ENCODE results near the gene ARID4B.

The ARID4B gene

GRCh38 chr1:235325854-235326253, 2.1 kb downstream of the ARID4B start:
- no peak for TF ChIP-seq CTCF (IDR thresholded peaks at IDR 0.05)
- no peaks in the 10 kb centered on the region for H3K27me3 Mint-ChIP-seq (ENCODE audit: low read depth, poor library complexity)
- H3K27ac Mint-ChIP-seq = peak overlapping the region; percentile 64
- peaks cover 38% of the 10 kb centered on the region for H3K4me1 Mint-ChIP-seq
- H3K4me3 Mint-ChIP-seq = peak overlapping the region; percentile 98
- H3K9me3 Mint-ChIP-seq = no peaks in the 10 kb centered on the region
- peaks cover 23% of the 10 kb centered on the region for H3K36me3 Mint-ChIP-seq (ENCODE audit: low read depth)
- DNase-seq = no peak

GRCh38 chr1:235325139-235325538, 2.8 kb downstream of the ARID4B start:
- no peak for DNase-seq
- Mint-ChIP-seq H3K4me3 (peak overlapping the region; percentile 98), H3K27me3 (ENCODE audit: low read depth, poor library complexity) (no peaks in the 10 kb centered on the region), H3K36me3 (ENCODE audit: low read depth) (peaks cover 31% of the 10 kb centered on the region), H3K27ac (no peak overlapping the region), H3K9me3 (no peaks in the 10 kb centered on the region), H3K4me1 (peaks cover 45% of the 10 kb centered on the region)
- TF ChIP-seq CTCF (IDR thresholded peaks at IDR 0.05) = no peak

- peaks cover 45% of the 10 kb centered on the region for H3K4me1 Mint-ChIP-seq
- no peak for TF ChIP-seq CTCF (IDR thresholded peaks at IDR 0.05)
- DNase-seq = no peak
- H3K36me3 Mint-ChIP-seq (ENCODE audit: low read depth) = peaks cover 36% of the 10 kb centered on the region
- no peaks in the 10 kb centered on the region for H3K9me3 Mint-ChIP-seq
- peak overlapping the region; percentile 69 for H3K4me3 Mint-ChIP-seq
- H3K27ac Mint-ChIP-seq = no peak overlapping the region
- no peaks in the 10 kb centered on the region for H3K27me3 Mint-ChIP-seq (ENCODE audit: low read depth, poor library complexity)
Measured at GRCh38 chr1:235324296-235324695, 3.7 kb downstream of the ARID4B start.

- peak overlapping the region; percentile 55 for H3K27ac Mint-ChIP-seq
- DNase-seq = no peak
- no peak overlapping the region for H3K4me3 Mint-ChIP-seq
Measured at GRCh38 chr1:235320521-235321179, 7.3 kb downstream of the ARID4B start.

GRCh38 chr1:235319255-235319654, 8.7 kb downstream of the ARID4B start:
- no peak for TF ChIP-seq CTCF (IDR thresholded peaks at IDR 0.05)
- Mint-ChIP-seq H3K4me3 (no peak overlapping the region), H3K4me1 (peaks cover 23% of the 10 kb centered on the region), H3K27me3 (ENCODE audit: low read depth, poor library complexity) (no peaks in the 10 kb centered on the region), H3K9me3 (no peaks in the 10 kb centered on the region), H3K36me3 (ENCODE audit: low read depth) (peaks cover 53% of the 10 kb centered on the region), H3K27ac (no peak overlapping the region)
- no peak for DNase-seq

More at GRCh38 chr1:235320521-235321179, 7.3 kb downstream of the ARID4B start:
- no peak for TF ChIP-seq CTCF (IDR thresholded peaks at IDR 0.05)
- Mint-ChIP-seq H3K9me3 (no peaks in the 10 kb centered on the region), H3K36me3 (ENCODE audit: low read depth) (peaks cover 53% of the 10 kb centered on the region), H3K27me3 (ENCODE audit: low read depth, poor library complexity) (no peaks in the 10 kb centered on the region), H3K4me1 (peaks cover 32% of the 10 kb centered on the region)

- peaks cover 60% of the 10 kb centered on the region for H3K36me3 Mint-ChIP-seq (ENCODE audit: low read depth)
Measured at GRCh38 chr1:235317168-235317567, 10.8 kb downstream of the ARID4B start.

More at GRCh38 chr1:235317168-235317567, 10.8 kb downstream of the ARID4B start:
- DNase-seq = no peak
- H3K27ac Mint-ChIP-seq = no peak overlapping the region
- peaks cover 1% of the 10 kb centered on the region for H3K9me3 Mint-ChIP-seq
- no peak for TF ChIP-seq CTCF (IDR thresholded peaks at IDR 0.05)
- peaks cover 3% of the 10 kb centered on the region for H3K27me3 Mint-ChIP-seq (ENCODE audit: low read depth, poor library complexity)
- H3K4me1 Mint-ChIP-seq = peaks cover 25% of the 10 kb centered on the region
- no peak overlapping the region for H3K4me3 Mint-ChIP-seq

Measured in nephron progenitor cell (in vitro differentiated cells).